SK-N-SH (cell line): Measurements from ENCODE around the gene CEBPZ. TPM values are rescaled to one million over a fixed set of nuclear protein-coding genes. Genes with fewer than 3 reads are reported as not detected.

Source experiments
- CTCF ChIA-PET: fragments of 300-600, 350-600 bp; formaldehyde crosslinking; extraction: SDS; loops from one replicate; lab custom pipeline; 2021; lab: Yijun Ruan, JAX
- POLR2A ChIA-PET: fragments of 350-600 bp; sonication (Branson Sonifier 250); formaldehyde crosslinking; extraction: SDS; loops from one replicate; lab custom pipeline; 2020; ENCODE audit warnings: antibody characterized with exemption, inconsistent platforms; lab: Yijun Ruan, JAX
- DNase-seq: peaks from one replicate; pipeline ENCODE4 v3.0.0; 2012
- H2AFZ ChIP-seq: fragments of 200-600 bp; sonication (generic); 2 replicates; pipeline ENCODE4 v1.8.1; 2016; ENCODE audit warnings: antibody characterized with exemption, mild to moderate bottlenecking, low read depth
- H3F3A ChIP-seq: fragments of 200-600 bp; sonication (generic); replicated peaks from 2 replicates; pipeline ENCODE3; 2016; ENCODE audit warnings: antibody characterized with exemption, mild to moderate bottlenecking; ENCODE audit not compliant: insufficient read depth
- H3K27ac ChIP-seq, 2 experiments: fragments of 200-500 bp in 1 of 2; fragments of 200-600 bp in 1 of 2; sonication (Bioruptor generic) in 1 of 2; sonication (generic), shearing (Covaris generic) in 1 of 2; 2 replicates each; pipeline versions ENCODE4 v1.5.1 to v1.6.1; 2014 to 2016; ENCODE audit warnings: low read depth in 2 of 2, inconsistent platforms in 1 of 2, low read length in 1 of 2, mild to moderate bottlenecking in 1 of 2, mixed read lengths in 1 of 2
- H3K27me3 ChIP-seq: fragments of 200-600 bp; sonication (generic), shearing (Covaris generic); 2 replicates; pipeline ENCODE4 v1.6.1; 2016; ENCODE audit warnings: mixed run types; ENCODE audit not compliant: insufficient read depth
- H3K36me3 ChIP-seq, 2 experiments: fragments of 200-500 bp in 1 of 2; fragments of 200-600 bp in 1 of 2; sonication (Bioruptor generic) in 1 of 2; sonication (generic) in 1 of 2; replicated peaks in 1 of 2; 2 replicates each; pipeline versions ENCODE3 to v1.5.1; 2014 to 2016; ENCODE audit warnings: low read length in 1 of 2, mild to moderate bottlenecking in 1 of 2; ENCODE audit not compliant: insufficient read depth in 2 of 2, control insufficient read depth in 1 of 2
- H3K4me1 ChIP-seq, 2 experiments: fragments of 200-500 bp in 1 of 2; fragments of 200-600 bp in 1 of 2; sonication (Bioruptor generic) in 1 of 2; sonication (generic), shearing (Covaris generic) in 1 of 2; 2 replicates each; pipeline versions ENCODE4 v1.5.1 to v1.6.1; 2014 to 2016; ENCODE audit warnings: low read depth in 1 of 2, low read length in 1 of 2, mixed run types in 1 of 2; ENCODE audit not compliant: insufficient read depth in 2 of 2, control insufficient read depth in 1 of 2
- H3K4me2 ChIP-seq: fragments of 200-600 bp; sonication (generic), shearing (Covaris generic); 2 replicates; pipeline ENCODE4 v1.6.1; 2017; ENCODE audit warnings: mixed run types
- H3K4me3 ChIP-seq, 2 experiments: fragments of 200-500 bp in 1 of 2; fragments of 200-600 bp in 1 of 2; sonication (Bioruptor generic) in 1 of 2; sonication (generic), shearing (Covaris generic) in 1 of 2; 2 replicates each; pipeline versions ENCODE4 v1.5.1 to v1.8.1; 2014 to 2016; ENCODE audit warnings: low read depth in 2 of 2, inconsistent platforms in 1 of 2, low read length in 1 of 2, mild to moderate bottlenecking in 1 of 2, mixed read lengths in 1 of 2, moderate library complexity in 1 of 2
- H3K79me2 ChIP-seq: fragments of 200-600 bp; sonication (generic); 2 replicates; pipeline ENCODE4 v1.8.1; 2017; ENCODE audit warnings: mild to moderate bottlenecking; ENCODE audit not compliant: insufficient read depth
- H3K9ac ChIP-seq: fragments of 200-600 bp; sonication (generic); 2 replicates; pipeline ENCODE4 v1.6.1; 2017; ENCODE audit warnings: mixed run types
- H3K9me2 ChIP-seq: fragments of 200-600 bp; sonication (generic); 2 replicates; pipeline ENCODE4 v1.6.1; 2017; ENCODE audit warnings: mixed run types
- H3K9me3 ChIP-seq: fragments of 200-600 bp; sonication (generic); 2 replicates; pipeline ENCODE4 v1.6.1; 2017; ENCODE audit warnings: mixed run types, mild to moderate bottlenecking, moderate library complexity
- H4K20me1 ChIP-seq: fragments of 200-600 bp; sonication (generic); 2 replicates; pipeline ENCODE4 v1.6.1; 2017; ENCODE audit warnings: mild to moderate bottlenecking, mixed run types; ENCODE audit not compliant: insufficient read depth
- CHD2 ChIP-seq: fragments of 150-350 bp; IDR thresholded peaks from 2 replicates; pipeline ENCODE4 v1.6.1; 2018; ENCODE audit warnings: low read length; ENCODE audit not compliant: partially characterized antibody
- FOSL2 ChIP-seq: IDR thresholded peaks from 2 replicates; pipeline ENCODE4 v1.4.0; 2012; ENCODE audit warnings: low read depth, mild to moderate bottlenecking, moderate library complexity, borderline replicate concordance
- FOXJ3 ChIP-seq: sonication (generic); formaldehyde crosslinking; IDR thresholded peaks from 2 replicates; pipeline ENCODE4 v1.5.1; 2020; ENCODE audit warnings: mild to moderate bottlenecking, missing genetic modification reagents
- GATA2 ChIP-seq: sonication (generic); formaldehyde crosslinking; IDR thresholded peaks from 2 replicates; pipeline ENCODE4 v1.5.0; 2020; ENCODE audit warnings: mild to moderate bottlenecking, missing genetic modification reagents
- JUND ChIP-seq: IDR thresholded peaks from 2 replicates; pipeline ENCODE4 v1.4.0; 2012
- MEF2A ChIP-seq: IDR thresholded peaks from 2 replicates; pipeline ENCODE4 v1.4.0; 2012; ENCODE audit warnings: low read depth, borderline replicate concordance
- MXI1 ChIP-seq: IDR thresholded peaks from 2 replicates; pipeline ENCODE4 v1.6.1; 2012; ENCODE audit warnings: mild to moderate bottlenecking, low read depth, low read length, improper control_type of control experiment
- POLR2AphosphoS5 ChIP-seq: IDR thresholded peaks from 2 replicates; pipeline ENCODE4 v1.6.1; 2012; ENCODE audit warnings: low read depth, low read length
- RAD21 ChIP-seq: IDR thresholded peaks from 2 replicates; pipeline ENCODE4 v1.6.1; 2012; ENCODE audit warnings: mild to moderate bottlenecking, low read length
- RCOR1 ChIP-seq: fragments of 150-350 bp; IDR thresholded peaks from 2 replicates; pipeline ENCODE4 v1.6.1; 2017; ENCODE audit warnings: antibody characterized with exemption, low read length
- TCF12 ChIP-seq: IDR thresholded peaks from 2 replicates; pipeline ENCODE4 v1.4.0; 2012
- YY1 ChIP-seq: IDR thresholded peaks from 2 replicates; pipeline ENCODE4 v1.4.0; 2012; ENCODE audit warnings: low read depth, mild to moderate bottlenecking
- WGBS: methylation state at CpG from one replicate; pipeline ENCODE4 v1.1.6; 2017; ENCODE audit warnings: low lambda C conversion rate; 5-methylcytosine and 5-hydroxymethylcytosine counted together
- polyA plus RNA-seq, 3 experiments: library from polyadenylated mRNA; depleted of rRNA; stranded (reverse); fragments of >200 nt; gene quantifications; 2 replicates each; pipeline ENCODE4 v1.2.3, GENCODE V29; 2012
- TF ChIP-seq, protein P1 (sequence below): IDR thresholded peaks from 2 replicates; pipeline ENCODE4 v1.4.0; 2012; ENCODE audit warnings: low read depth, borderline replicate concordance
- TF ChIP-seq, protein P2 (sequence below): fragments of 150-350 bp; IDR thresholded peaks from 2 replicates; pipeline ENCODE4 v1.6.1; 2016; ENCODE audit warnings: mild to moderate bottlenecking, low read depth, low read length
- TF ChIP-seq, protein P3 (sequence below): IDR thresholded peaks from 2 replicates; pipeline ENCODE4; 2012
- TF ChIP-seq, protein P4 (sequence below): fragments of 200-600 bp; sonication (generic); IDR thresholded peaks from 2 replicates; pipeline ENCODE4 v1.6.1; 2017; ENCODE audit warnings: antibody characterized with exemption, mild to moderate bottlenecking, moderate library complexity

The CEBPZ gene
- polyA plus RNA-seq, 1 of the 3 experiments (the other 2 are of a cell fraction) = 9.7 TPM

DNA sequence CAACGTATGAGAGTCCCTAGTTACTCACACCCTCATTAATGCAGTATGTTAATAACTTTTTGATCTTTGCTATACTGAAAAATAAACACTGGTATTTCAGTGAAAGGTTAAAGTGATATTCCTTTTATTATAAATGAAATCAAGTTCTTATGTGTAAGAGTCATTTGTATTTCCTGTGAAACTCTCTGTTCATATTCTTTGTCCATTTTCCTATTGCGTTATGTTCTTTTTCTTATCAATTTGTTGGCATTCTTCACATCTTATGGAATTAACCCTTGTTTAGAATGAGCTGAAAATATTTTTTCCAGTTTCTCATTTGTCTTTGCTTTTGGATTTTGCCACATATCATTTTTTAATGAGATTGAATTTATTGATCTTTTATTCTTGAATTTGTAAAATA is 44.9 kb upstream of the CEBPZ start:
- ChIA-PET POLR2A (no interaction called here), CTCF (interaction anchor here (1.3 to 2.8 kb wide), 2 partner anchors 8 to 11 kb away, joined by 3 to 13 read pairs; no protein-coding TSS in a partner anchor)
- WGBS = 95% methylated on average over 2 of the region's 2 CpGs
- Histone ChIP-seq H3K4me1 (no peaks in the 10 kb centered on the region), H4K20me1 (no peaks in the 10 kb centered on the region), H3K27ac (no peak overlapping the region), H3K4me3 (no peak overlapping the region), H3K4me2 (no peak overlapping the region), H3K79me2 (peaks cover 5% of the 10 kb centered on the region; the same call in 1 of the 2 replicates), H3K9me2 (no peaks in the 10 kb centered on the region), H3K9me3 (no peaks in the 10 kb centered on the region; the same call in 1 of the 2 replicates), H3K36me3 (peaks cover 92 to 93% of the 10 kb centered on the region in 2 experiments), H3K27me3 (no peaks in the 10 kb centered on the region), H3K9ac (no peak overlapping the region), H2AFZ (no peak overlapping the region), H3F3A (no peaks in the 10 kb centered on the region)
- TF ChIP-seq, protein P1, sequence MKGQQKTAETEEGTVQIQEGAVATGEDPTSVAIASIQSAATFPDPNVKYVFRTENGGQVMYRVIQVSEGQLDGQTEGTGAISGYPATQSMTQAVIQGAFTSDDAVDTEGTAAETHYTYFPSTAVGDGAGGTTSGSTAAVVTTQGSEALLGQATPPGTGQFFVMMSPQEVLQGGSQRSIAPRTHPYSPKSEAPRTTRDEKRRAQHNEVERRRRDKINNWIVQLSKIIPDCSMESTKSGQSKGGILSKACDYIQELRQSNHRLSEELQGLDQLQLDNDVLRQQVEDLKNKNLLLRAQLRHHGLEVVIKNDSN = no peak
- TF ChIP-seq TCF12 (no peak), POLR2AphosphoS5 (no peak), MXI1 (no peak), MEF2A (no peak), FOXJ3 (CRISPR knock-in tag) (no peak), FOSL2 (no peak), RAD21 (no peak), RCOR1 (no peak), CHD2 (no peak), JUND (no peak), YY1 (no peak), GATA2 (no peak)
- TF ChIP-seq, protein P2, sequence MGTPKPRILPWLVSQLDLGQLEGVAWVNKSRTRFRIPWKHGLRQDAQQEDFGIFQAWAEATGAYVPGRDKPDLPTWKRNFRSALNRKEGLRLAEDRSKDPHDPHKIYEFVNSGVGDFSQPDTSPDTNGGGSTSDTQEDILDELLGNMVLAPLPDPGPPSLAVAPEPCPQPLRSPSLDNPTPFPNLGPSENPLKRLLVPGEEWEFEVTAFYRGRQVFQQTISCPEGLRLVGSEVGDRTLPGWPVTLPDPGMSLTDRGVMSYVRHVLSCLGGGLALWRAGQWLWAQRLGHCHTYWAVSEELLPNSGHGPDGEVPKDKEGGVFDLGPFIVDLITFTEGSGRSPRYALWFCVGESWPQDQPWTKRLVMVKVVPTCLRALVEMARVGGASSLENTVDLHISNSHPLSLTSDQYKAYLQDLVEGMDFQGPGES = no peak
- TF ChIP-seq, protein P3, sequence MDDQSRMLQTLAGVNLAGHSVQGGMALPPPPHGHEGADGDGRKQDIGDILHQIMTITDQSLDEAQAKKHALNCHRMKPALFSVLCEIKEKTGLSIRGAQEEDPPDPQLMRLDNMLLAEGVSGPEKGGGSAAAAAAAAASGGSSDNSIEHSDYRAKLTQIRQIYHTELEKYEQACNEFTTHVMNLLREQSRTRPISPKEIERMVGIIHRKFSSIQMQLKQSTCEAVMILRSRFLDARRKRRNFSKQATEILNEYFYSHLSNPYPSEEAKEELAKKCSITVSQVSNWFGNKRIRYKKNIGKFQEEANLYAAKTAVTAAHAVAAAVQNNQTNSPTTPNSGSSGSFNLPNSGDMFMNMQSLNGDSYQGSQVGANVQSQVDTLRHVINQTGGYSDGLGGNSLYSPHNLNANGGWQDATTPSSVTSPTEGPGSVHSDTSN = no peak
- TF ChIP-seq, protein P4, sequence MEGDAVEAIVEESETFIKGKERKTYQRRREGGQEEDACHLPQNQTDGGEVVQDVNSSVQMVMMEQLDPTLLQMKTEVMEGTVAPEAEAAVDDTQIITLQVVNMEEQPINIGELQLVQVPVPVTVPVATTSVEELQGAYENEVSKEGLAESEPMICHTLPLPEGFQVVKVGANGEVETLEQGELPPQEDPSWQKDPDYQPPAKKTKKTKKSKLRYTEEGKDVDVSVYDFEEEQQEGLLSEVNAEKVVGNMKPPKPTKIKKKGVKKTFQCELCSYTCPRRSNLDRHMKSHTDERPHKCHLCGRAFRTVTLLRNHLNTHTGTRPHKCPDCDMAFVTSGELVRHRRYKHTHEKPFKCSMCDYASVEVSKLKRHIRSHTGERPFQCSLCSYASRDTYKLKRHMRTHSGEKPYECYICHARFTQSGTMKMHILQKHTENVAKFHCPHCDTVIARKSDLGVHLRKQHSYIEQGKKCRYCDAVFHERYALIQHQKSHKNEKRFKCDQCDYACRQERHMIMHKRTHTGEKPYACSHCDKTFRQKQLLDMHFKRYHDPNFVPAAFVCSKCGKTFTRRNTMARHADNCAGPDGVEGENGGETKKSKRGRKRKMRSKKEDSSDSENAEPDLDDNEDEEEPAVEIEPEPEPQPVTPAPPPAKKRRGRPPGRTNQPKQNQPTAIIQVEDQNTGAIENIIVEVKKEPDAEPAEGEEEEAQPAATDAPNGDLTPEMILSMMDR = no peak
- no peak for DNase-seq
